Stimulated activated CD8-positive, alpha-beta memory T cell treated with anti-CD3 and anti-CD28 coated beads, Interleukin-4, amount 100 ng/mL, for 24 hours (primary cell): ENCODE measurements around the gene SGIP1.
"Not testable (repeated sequence)": the region's sequence is repeated elsewhere in the genome, so short reads cannot be mapped to it uniquely, and the experiment has no call there.

ENCODE experiments used
- DNase-seq: peaks from one replicate; pipeline ENCODE4 v3.0.0-alpha.2; 2020; ENCODE audit warnings: low read depth

The SGIP1 gene

DNA sequence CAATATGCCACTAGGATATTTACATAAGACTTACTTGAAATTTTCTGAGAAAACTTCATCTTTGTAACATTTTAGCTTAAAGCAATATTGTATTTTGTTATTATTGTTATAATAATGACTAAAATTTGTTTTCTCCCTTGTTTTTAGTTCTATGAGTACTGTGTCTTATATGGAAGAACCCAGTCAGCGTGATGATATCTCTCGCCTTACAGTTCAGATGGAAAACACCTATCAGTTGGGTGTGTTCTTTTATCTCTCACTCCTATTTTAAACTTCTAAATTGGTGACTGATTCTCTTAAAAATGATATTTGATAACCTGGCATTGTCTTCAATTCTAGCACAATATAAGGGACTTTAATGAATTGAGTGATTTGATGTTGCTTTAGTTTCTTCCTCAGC, 236.3 kb downstream of the SGIP1 start:
- DNase-seq = no peak

GRCh38 chr1:66770694-66771093, 236.7 kb downstream of the SGIP1 start:
- no peak for DNase-seq

GRCh38 chr1:66773227-66773626, 239.3 kb downstream of the SGIP1 start:
- no peak for DNase-seq

DNA sequence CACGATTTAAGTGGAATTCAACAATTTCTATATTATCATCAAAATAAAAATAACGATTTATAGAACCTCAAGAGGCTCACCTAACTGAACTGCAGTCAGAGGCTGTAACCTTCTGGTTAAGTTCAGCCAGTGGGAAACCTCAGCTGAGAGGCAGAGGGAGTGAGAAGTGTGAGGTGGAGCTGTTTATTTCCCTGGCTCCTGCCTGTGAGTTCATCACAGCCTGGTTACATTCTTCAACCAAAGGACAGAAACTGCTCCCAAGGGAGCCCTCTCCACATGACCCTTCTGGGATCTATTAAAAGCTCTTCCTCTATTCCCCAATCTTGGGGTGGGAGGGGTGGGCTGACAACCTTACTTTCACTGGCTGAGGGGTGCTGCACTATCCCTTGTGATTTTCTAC, 240.5 kb downstream of the SGIP1 start:
- no peak for DNase-seq

- DNase-seq = no peak
These were observed 241.7 kb downstream of the SGIP1 start for GRCh38 chr1:66775646-66776045.

GRCh38 chr1:66777831-66778230, 243.9 kb downstream of the SGIP1 start:
- no peak for DNase-seq

GRCh38 chr1:66778266-66778665, 244.3 kb downstream of the SGIP1 start:
- no peak for DNase-seq

DNA sequence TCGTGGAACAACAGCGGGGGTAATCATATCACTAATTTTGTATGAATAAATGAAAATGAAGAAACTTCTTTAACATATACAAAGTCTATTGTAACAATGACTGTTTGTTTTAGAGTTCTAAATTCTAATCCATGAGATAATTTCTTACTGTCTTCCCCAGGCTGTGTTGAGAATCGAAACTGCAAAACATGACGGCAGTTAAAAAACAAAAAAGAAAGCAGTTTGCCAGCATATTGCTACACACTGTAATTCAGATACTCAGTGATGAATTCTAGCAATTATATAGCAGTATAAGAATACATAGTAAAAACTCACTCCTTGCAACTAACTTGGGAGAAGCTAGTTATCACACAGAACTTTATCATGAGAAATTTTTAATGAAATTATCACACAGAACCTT, 245.0 kb downstream of the SGIP1 start:
- no peak for DNase-seq

GRCh38 chr1:66779475-66780078, 245.6 kb downstream of the SGIP1 start:
- DNase-seq = no peak

GRCh38 chr1:66785800-66786199, 251.8 kb downstream of the SGIP1 start:
- not testable (repeated sequence) for DNase-seq

DNA sequence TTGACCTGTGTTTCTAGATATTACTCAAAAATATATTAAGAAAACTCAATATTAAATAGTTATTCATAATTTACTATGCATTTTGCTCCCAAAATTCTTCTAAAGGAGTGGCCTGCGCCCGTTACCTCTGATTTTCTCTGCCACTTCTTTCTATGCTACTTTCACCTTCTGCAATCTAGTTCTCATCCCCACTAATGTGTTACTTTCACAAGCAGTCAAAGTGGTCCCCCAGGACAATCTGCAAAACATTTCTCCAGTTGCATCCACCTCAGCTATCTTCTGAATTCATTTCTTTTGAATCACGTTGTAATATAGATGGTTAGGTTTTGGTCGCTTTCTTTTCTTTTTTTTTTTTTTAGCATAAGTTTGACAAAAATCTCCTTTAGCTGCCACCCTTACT, 253.7 kb downstream of the SGIP1 start:
- no peak for DNase-seq

GRCh38 chr1:66788231-66788939, 254.4 kb downstream of the SGIP1 start:
- DNase-seq = peak; percentile 40

DNA sequence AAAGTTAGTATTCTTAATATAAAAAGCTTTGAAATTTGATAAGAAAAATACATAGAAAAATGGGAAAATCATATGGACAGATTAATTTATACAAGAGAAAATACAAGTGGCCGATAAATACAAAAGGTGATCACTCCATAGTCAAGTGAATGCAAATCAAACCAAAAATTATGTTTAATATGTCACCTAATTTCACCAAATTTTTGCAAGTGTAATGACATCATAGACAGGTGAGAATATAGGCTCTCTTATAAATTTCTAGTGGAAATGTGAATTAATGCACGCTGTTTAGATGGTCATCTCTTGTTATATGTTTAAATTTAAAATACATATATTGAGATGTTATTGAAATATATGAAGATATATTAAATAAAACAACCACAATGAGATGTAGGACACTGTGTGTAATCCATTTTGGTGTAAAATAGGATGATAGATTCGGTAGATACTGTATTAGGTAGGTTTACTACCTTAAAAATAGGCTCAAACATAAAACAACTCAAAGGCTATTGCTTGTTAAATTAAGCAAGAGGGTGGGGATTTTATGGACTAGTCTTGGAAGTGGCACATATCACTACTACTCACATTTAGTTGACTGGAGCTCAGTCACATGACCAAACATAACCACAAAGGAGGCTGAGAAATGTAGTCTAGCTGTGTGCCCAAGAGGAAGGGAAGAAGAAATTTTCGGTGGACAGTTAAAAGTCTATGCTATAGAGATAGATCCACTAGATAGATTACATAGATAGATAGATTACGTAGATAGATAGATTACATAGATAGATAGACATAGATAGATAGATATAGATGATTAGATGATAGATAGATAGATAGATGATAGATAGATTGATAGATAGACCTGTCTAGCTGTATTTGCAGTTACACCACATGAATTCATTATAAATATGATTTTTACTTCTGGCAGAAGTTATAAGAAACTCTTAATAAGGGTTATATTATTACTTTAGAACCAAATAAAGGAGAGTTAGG, 258.0 kb downstream of the SGIP1 start:
- DNase-seq = no peak

DNA sequence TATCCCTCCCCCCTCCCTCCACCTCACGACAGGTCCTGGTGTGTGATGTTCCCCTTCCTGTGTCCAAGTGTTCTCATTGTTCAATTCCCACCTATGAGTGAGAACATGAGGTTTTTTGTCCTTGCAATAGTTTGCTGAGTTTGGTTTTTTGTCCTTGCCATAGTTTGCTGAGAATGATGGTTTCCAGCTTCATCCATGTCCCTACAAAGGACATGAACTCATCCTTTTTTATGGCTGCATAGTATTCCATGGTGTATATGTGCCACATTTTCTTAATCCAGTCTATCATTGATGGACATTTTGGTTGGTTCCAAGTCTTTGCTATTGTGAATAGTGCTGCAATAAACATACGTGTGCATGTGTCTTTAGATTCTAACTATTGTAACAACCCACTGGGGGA, 261.9 kb downstream of the SGIP1 start:
- DNase-seq = not testable (repeated sequence)
